ENCODE data around the gene AQP1. TPM values are rescaled to one million over a fixed set of nuclear protein-coding genes. Genes with fewer than 3 reads are reported as not detected.

AQP1 gene
- polyA plus RNA-seq, 5 donors: 82.4 to 310 (median 157) TPM

GRCh38 chr7:30934225-30934624 is 22.6 kb downstream of the AQP1 start:
- no peak for DNase-seq

DNA sequence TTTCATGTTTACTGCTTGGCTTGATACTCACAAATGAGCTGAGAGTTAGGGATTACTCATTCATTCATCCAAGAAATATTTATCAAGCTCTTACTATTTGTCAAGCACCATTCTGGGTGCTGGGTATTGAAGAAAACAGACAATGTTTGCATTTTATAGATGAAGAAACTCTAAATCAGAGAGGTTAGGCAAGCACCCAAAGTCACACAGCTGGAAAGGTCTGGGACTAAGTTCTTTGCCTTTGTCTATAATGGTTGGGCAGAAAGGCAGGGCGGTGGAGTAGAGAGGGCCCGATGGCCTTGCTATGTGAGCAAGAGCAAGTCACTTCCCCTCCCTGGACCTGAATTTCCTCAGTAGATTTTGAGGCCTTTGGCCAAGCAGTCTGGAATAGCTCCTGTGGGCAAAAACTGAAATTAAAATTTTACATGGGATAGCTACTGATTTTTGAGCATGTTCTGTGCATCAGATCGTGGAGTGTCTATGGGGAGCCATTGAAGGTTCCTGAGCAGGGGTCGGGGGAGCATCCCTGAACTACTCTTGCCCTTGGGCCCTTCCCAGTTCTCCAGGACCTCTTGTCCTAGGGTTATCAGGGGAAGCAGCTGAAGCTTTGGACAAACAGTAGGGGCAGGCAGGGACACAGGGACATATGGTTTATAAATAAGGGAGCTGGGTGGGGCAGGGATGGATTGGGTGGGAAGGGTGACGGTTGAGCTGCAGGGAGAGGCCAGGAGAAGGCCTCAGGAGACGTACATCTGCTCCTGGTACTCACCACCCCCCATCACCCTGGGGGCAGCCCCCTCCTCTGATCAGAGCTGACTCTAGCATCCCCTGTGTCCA is 23.3 kb downstream of the AQP1 start:
- no peak for DNase-seq

- DNase-seq: no peak
Observed at GRCh38 chr7:30935569-30935877, 23.9 kb downstream of the AQP1 start.

- DNase-seq: no peak
Observed at GRCh38 chr7:30936650-30937245, 25.1 kb downstream of the AQP1 start.

DNA sequence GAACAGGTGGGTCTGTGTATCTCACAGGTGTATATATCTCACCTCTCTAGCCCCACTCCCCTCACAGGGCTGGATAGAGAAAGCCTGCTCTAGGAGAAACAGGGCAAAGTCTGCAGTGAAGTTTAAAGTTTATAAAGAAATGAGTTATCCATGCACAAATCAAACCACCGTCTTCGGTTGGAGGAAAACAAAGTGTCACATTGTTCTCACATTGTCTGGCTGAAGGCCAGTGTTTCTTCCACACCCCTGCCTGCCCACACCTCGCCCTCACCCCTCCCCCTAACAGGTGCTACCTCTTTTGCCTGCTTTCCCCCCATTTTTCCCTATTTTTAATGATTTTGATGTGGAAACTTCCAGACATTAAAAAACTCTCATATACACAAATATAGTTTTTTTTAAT is 25.8 kb downstream of the AQP1 start:
- DNase-seq: no peak

- DNase-seq: peak; percentile 38 to 51
Observed at GRCh38 chr7:30938435-30939316, 27.0 kb downstream of the AQP1 start.

- no peak for DNase-seq
Observed at GRCh38 chr7:30941582-30942323, 30.1 kb downstream of the AQP1 start.

DNA sequence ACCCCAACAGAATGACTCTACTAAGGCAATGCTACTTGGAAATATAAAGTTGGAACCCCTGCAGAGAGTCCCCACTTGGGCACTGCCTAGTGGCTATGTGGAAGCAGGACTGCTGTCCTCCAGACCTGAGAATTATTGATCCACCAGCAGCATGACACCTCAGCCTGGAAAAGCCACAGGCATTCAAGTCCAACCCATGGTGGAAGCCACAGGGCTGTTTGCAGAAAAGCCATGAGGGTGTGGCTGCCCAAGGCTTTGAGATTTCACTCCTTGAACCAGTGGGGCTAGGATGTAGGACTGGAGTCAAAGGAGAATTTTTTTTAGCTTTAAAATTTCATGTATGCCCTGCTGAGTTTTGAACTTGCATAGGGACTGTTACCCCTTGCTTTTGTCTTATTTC is 38.5 kb downstream of the AQP1 start:
- no peak for DNase-seq

DNA sequence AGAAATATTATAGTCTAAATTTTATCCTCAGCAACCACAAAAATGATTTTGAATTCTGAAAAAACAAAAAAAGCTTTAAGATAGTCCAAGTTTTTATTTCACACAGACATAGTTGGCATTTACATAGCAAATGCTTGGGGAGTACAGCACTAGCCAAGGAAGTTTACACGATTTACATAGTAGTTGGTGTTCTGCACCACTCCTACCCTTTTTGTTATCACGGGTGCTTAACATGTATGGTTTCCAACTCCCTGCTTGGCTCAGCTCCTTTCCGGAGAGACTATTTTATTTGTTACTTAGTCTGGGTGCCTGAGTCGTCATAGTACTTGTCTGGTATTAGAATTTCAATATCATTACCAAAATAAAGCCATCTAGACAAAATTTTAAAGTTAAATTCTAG is 43.3 kb downstream of the AQP1 start:
- DNase-seq: no peak

GRCh38 chr7:30956704-30957103 is 45.1 kb downstream of the AQP1 start:
- no peak for DNase-seq

GRCh38 chr7:30963842-30964241 is 52.2 kb downstream of the AQP1 start, which contains the start of gene GHRHR:
Gene GHRHR, plus strand, starts transcription at chr7:30963953. Its CDS starts 116 bp downstream, at chr7:30964069.
- DNase-seq: no peak

DNA sequence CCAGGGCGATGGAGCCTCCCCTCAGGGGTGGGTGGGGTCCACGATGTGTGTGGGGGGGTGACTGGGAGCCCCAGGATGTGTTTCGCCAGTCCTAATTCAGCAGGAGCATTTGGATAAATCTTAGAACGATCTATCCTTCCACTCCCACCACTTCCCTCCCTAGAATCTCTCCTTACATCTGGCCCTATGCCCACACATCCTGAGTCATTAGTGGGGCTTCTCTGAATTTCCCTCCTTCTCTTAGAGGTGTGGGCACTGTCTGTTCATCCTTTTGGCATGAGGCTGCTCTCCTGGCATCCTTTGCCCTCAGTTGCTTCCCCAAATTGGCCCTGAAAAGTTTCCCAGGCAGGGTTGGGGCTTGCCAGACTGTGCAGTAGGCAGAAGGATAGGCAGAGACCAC is 53.7 kb downstream of the AQP1 start:
- no peak for DNase-seq

DNA sequence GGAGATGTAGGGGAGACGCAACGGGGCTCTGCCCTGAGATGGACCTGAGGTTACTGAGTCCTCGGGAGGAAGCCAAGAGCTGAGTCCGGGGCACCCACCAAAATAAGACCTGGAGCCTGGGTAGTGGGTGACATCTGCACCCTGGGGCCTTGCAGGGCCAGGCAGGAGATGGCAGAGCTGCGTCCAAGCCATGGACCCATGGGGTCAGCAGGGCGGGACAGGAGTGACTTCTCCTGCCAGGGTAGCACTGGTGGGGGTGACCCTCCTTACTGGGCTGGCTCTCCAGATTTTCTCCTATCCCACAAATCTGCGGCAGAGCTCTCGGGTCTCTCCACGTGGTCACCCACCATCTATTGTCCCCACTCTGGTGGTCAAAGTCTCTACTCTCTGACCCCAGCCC is 54.2 kb downstream of the AQP1 start:
- no peak for DNase-seq

GRCh38 chr7:30968294-30968693 is 56.6 kb downstream of the AQP1 start:
- no peak for DNase-seq

DNA sequence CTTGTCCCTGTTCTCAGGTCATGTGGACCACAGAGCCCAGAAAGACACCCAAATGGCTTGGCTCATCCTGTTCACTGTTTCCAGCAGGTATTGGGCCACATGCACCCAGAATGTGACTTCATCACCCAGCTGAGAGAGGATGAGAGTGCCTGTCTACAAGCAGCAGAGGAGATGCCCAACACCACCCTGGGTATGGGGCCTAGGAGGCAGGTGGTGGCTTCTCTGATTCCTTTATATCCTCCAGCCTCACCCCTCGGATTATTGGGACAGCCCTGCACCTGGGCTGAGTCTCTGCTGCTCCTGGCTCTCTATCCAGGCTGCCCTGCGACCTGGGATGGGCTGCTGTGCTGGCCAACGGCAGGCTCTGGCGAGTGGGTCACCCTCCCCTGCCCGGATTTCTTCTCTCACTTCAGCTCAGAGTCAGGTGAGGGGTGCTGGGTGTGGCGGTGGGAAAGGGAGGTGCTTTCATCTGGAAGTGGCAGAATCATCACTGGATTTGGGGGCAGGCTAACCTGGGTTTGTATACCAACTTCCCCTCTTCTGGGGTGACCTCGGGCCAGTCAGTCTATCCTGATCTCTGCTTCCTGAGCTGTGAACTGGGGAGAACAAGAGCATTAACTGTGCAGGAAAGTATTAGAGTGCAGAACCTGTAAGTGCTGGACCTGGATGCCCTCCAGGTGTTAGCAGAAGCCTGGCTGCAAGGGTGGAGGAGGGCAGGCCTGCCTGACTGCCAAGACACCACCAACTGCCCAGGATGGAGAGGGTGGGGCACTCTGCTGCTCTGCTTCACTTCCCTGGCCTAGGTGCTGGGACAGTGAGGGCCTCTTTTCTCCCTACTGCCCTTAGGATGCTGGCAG is 57.3 kb downstream of the AQP1 start:
- DNase-seq: no peak

DNA sequence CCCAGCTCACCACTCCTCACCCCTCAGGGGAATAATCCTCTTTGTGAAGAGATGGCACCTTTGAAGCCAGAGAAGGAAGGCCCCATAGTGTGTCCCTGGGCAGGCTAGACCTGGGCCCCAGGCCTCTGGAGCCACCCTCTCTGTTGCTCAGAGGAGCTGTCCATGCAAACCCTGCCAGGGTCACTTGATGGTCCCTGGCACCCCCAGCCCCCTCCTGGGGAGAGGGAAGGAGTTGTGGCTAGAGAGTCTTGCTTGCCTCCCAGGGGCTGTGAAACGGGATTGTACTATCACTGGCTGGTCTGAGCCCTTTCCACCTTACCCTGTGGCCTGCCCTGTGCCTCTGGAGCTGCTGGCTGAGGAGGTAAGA is 57.9 kb downstream of the AQP1 start:
- DNase-seq: no peak

DNA sequence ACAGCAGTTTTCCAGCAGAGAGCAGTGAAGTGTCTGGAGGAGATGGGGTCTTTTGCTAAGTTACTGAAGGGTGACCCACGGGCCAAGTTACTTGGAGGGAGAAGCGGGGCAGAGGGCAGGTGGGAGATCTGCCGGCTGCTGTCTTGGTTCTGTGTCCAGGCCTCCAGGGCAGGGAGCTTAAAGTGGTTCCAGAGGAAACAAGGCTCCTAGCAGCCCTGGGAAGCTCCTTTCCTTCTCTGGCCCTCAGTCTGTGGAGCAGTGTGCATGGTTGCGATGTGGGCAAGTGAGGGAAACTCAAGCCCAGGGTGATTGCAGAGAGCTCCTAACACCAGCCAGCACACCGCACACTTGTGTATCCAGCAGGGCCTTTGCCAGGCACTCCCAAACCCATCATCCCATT is 58.4 kb downstream of the AQP1 start:
- no peak for DNase-seq

DNA sequence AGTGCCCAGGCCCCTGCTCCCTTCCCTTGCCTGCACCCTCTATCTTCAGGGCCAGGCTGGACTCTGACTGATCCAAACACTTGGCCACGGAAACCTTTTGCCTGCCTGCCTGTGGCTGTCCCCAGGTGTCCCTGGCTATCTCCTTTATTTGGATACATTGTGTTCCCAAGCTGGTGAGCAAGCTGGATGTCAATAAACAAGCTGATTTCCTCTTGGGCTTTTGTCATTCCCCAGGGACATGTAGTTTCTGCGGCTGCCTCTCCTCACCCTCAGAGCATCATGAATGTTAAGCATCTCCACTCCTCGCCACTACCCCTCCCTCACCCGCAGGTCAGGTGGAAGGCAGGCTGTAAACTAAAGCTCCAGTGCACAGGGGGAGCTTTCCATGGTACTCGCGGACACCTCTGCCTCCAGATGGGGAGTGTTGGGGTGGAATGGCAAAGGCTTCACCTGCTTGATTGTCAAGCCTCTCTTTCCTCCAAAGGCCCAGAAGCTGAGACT is 59.0 kb downstream of the AQP1 start:
- no peak for DNase-seq

GRCh38 chr7:30971440-30971839 is 59.8 kb downstream of the AQP1 start:
- DNase-seq: no peak

DNA sequence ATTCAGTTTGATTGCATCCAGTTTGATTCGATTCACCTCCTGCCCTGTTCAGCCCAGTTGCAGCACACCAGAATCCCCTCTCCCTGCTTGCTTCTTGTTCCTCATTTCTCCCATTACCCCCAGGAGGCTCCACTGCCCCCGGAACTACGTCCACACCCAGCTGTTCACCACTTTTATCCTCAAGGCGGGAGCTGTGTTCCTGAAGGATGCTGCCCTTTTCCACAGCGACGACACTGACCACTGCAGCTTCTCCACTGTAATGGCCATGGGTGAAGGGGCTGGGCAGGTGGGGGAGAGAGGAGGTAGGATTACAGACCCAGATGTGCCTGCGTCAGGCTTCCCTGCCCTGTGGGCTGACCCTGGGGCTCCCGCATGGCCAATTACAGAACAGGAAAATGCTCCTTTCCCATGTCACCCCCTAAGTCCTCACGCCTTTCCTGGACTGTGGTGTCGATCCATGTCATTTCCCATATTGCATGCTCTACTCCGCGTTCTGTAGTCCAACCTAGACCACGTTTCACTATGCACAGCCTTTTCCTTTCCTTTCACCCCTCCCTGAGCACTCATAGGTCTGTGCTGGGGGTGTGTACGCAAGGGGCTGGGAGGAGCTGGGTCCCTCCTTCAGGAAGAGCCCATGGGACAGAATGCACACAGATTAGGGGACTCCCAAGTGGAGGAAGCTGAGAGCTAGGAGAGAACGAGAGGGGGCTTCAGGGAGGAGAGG is 60.3 kb downstream of the AQP1 start:
- DNase-seq: no peak

All from right lung (tissue), 5 donors.